GM13977 (cell line): ENCODE data around the gene TRPV3.
A peak's percentile ranks its signal among the peaks of the same experiment; 100 is the strongest.

Experiments used
- DNase-seq: peaks from one replicate; pipeline ENCODE4 v3.0.0; 2012; ENCODE audit warnings: low spot score
- in situ Hi-C: fragments of 300-500 bp; cut with MboI; formaldehyde crosslinking; loops from one replicate; pipeline ENCODE4 v1.12.0; 2022; ENCODE audit warnings: low sequenced_read_pairs, low pct_unique_long_range_greater_than_20kb, mixed read lengths, inconsistent platforms; ENCODE audit not compliant: unreplicated experiment
- TF ChIP-seq, protein P1 (sequence below): IDR thresholded peaks from 2 replicates; pipeline ENCODE4 v1.5.1; 2012; ENCODE audit warnings: mild to moderate bottlenecking, control low read depth; ENCODE audit not compliant: insufficient read depth; ENCODE audit errors: extremely low read depth, missing control alignments

Gene TRPV3

DNA sequence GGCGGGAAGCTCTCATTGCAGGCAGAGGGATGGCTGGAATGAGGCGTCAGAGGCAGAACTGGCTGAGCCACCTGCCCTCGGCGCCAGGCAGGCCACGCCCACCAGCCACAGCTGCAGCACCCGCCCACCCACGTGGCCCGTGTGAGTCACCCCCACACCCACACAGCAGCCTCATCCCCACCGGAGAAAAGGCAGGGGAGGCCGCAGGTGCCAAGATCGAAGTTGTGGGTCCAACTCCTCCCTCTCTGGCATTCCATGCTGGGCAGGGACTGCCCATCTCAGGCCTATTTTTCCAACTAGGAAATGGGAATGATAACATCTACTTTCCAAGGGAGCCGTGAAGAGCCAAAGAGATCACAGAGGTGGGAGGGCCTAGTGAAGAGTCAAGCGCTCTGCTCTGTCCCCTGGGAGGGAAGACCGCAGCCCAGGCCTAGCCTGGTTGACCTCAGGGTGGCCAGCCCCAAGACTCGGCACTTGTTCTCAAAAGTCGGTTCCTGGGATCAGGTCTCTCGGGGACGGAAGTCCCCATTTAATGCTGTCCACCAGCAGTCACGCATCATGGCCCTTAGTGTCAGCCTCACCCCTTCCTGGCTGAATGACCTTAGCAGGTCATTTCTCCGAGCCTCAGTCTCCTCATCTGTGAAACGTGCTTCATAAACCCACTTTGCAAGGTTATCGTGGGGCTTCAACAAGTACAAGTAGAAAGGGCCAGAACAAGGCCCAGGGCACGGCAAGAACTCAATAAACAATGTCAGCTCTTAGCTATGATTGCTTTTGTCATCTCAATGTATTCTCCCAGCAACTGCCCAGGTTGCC lies at the start of gene TRPV3:
TSS of gene TRPV3 (minus strand) at position 45 of the 816 bp plus-strand sequence. CDS start 2,962 bp downstream, outside the sequence.
- in situ Hi-C loops: no loop called here
- TF ChIP-seq, protein P1, sequence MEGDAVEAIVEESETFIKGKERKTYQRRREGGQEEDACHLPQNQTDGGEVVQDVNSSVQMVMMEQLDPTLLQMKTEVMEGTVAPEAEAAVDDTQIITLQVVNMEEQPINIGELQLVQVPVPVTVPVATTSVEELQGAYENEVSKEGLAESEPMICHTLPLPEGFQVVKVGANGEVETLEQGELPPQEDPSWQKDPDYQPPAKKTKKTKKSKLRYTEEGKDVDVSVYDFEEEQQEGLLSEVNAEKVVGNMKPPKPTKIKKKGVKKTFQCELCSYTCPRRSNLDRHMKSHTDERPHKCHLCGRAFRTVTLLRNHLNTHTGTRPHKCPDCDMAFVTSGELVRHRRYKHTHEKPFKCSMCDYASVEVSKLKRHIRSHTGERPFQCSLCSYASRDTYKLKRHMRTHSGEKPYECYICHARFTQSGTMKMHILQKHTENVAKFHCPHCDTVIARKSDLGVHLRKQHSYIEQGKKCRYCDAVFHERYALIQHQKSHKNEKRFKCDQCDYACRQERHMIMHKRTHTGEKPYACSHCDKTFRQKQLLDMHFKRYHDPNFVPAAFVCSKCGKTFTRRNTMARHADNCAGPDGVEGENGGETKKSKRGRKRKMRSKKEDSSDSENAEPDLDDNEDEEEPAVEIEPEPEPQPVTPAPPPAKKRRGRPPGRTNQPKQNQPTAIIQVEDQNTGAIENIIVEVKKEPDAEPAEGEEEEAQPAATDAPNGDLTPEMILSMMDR: no peak
- peak; percentile 82 for DNase-seq

DNA sequence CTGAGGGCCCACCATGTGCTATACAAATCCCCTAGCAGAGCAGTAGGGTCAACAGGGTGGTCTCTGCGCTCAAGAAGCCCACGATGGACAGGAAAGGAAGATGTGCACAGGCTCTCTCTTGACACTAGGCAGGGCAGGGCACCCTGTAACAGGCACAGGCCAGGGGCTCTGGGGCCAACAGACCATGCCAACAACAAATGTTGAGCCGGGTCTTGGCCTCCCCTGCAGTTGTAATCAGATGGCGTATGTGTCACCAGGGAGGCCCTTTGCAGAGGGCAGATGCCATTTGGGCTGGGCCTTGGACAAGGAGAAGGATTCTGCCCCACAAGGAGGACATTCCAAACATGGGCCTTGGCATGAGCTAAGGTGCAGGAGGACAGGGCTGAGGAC lies 46.3 kb upstream of the TRPV3 start:
- in situ Hi-C loops: no loop called here
- TF ChIP-seq, protein P1: no peak
- no peak for DNase-seq

DNA sequence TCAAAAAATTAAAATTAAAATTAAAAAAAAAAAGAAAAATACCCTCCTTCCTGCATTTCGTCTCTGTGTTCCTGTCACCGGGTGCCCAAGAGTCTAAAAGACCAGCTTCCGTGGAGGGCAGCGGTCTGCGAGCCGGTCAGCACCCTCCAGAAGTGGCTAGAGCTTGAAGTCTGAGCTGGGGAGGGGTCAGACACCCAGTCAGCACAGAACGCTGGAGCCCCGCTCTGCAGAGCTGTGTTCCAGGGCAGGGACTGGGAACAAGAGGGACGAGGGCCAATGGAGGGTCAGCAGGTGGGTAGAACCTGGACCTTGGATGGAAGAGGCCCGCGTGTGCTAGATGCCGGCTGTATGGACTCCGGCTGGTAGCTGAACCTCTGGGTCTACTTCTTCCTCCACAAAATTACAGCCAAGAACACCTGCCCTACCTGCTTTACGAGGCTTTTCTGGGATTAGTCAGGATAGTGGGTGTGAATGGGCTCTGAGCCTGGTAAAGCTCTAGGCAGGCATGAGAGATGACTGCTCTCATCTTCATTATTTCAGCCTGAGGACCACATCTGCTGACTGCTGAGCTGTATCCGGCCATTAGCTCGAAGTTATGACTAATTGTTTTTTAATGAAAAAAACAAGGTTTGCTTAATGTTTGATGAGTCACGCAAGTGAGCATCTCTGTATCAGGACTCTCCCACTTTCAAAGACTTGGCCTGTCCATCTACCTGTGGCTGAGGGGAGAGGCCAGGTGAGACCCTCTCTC lies 45.7 kb upstream of the TRPV3 start:
- in situ Hi-C loops: no loop called here
- DNase-seq: no peak
- TF ChIP-seq, protein P1: no peak

DNA sequence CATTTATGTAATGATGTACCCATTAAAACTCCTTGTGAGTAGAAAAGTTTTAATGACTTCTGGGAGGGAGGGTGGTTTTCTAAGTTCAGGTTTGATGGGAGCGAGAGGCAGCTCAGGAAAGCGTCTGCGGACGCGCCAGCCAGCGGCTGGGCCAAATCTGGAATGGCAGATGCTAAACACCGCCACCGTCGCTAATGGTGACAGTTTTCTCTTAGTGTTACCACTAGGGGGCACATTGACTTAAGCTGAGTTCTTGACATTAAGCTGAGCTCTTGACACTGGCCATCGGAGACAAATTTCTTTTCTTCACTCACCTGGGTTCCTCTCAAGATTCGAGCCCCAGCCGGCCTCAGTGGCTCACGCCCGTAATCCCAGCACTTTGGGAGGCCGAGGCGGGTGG lies 44.9 kb upstream of the TRPV3 start:
- TF ChIP-seq, protein P1: peak; percentile 62
- peak; percentile 66 for DNase-seq
- in situ Hi-C loops: no loop called here

DNA sequence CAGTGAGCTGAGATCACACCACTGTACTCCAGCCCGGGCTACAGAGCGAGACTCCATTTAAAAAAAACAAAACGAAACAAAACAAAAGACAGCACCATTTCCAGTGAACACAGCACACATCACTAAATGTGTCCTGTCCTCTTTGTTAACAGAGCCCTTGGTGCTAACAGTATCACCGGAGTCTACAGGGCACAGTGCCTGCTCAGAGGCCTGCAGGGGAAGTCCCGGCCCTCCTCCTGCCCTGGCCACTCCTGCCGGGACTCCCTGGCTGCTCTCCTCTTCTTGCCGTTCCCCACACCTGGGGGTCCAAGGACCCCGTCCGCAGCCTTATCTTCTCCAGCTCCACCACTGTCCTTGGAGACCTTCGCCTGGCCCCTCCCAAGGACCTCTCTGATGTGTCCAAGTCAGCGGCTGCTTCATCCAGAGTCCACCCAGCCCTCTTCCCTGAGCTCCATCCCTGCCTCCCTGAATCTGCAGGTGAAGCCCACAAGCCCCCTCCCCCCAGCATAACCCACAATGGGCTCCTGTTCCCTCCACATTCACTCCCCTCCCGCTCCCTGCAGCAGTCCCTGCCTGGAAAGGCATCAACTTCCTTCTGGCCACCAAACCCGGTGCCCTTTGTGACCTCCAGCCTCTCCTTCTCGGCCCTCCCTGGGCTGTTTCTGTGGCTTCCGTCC lies 43.1 kb upstream of the TRPV3 start:
- TF ChIP-seq, protein P1: no peak
- in situ Hi-C loops: no loop called here
- DNase-seq: no peak

DNA sequence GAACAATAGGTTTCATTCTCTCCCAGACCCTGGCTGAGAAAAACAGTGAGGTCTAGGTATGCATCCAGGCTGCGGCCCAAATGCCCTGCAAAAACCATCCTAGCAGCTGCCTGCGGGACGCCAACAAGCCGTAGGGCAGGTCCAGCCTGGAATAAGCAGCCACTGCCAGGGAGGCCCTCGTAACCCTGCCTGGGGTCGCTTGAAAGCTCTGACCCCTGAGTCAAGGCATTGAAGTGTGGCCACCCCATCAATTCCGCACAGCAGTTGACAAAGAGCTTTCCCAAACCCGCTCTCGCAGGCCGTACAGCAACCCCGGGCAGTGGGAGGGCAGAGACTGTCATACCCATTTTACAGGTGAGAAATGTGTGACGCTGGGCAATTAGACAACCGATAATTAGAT lies 40.5 kb upstream of the TRPV3 start:
- TF ChIP-seq, protein P1: no peak
- no peak for DNase-seq
- in situ Hi-C loops: loop anchor here (25.0 kb wide), 1 partner anchor 111 kb away; the partner anchor contains the start of gene ASPA
